NOMO-1 treated with dmso at 0.1 percent for 144 hours (cell line): ENCODE measurements around the gene PSMA4.
"Not testable (repeated sequence)": the region's sequence is repeated elsewhere in the genome, so short reads cannot be mapped to it uniquely, and the experiment has no call there.

Experiments used
- DNase-seq: peaks from one replicate; lab custom pipeline; 2025; ENCODE audit not compliant: unreplicated experiment; lab: John Stamatoyannopoulos, UW

The PSMA4 gene

GRCh38 chr15:78550815-78551214 is 10.6 kb downstream of the PSMA4 start:
- no peak for DNase-seq

GRCh38 chr15:78551902-78552301 is 11.7 kb downstream of the PSMA4 start:
- DNase-seq = no peak

- no peak for DNase-seq
Measured at GRCh38 chr15:78552597-78552996, 12.4 kb downstream of the PSMA4 start.

- not testable (repeated sequence) for DNase-seq
Measured at GRCh38 chr15:78560201-78560600, 20.0 kb downstream of the PSMA4 start.

GRCh38 chr15:78561490-78561889 is 21.2 kb downstream of the PSMA4 start:
- no peak for DNase-seq

GRCh38 chr15:78563092-78563491 is 22.8 kb downstream of the PSMA4 start:
- DNase-seq = no peak

- DNase-seq = no peak
Measured at GRCh38 chr15:78564743-78565096, 24.5 kb downstream of the PSMA4 start.

- peak; percentile 43 for DNase-seq
Measured at GRCh38 chr15:78565097-78565950, 25.1 kb downstream of the PSMA4 start, which contains the start of gene CHRNA5. Gene CHRNA5, plus strand, starts transcription at chr15:78565520. Its CDS starts 200 bp downstream, at chr15:78565720.

GRCh38 chr15:78565951-78566774 is 25.9 kb downstream of the PSMA4 start:
- no peak for DNase-seq

- no peak for DNase-seq
Measured at GRCh38 chr15:78567531-78567930, 27.3 kb downstream of the PSMA4 start.

- no peak for DNase-seq
Measured at GRCh38 chr15:78570710-78571109, 30.5 kb downstream of the PSMA4 start.

GRCh38 chr15:78571382-78571781 is 31.1 kb downstream of the PSMA4 start:
- DNase-seq = no peak

GRCh38 chr15:78573416-78573815 is 33.2 kb downstream of the PSMA4 start:
- DNase-seq = no peak

GRCh38 chr15:78574944-78575343 is 34.7 kb downstream of the PSMA4 start:
- DNase-seq = no peak

- DNase-seq = no peak
Measured at GRCh38 chr15:78597583-78597982, 57.3 kb downstream of the PSMA4 start.

- DNase-seq = no peak
Measured at GRCh38 chr15:78598348-78598747, 58.1 kb downstream of the PSMA4 start.

GRCh38 chr15:78599189-78599588 is 58.9 kb downstream of the PSMA4 start:
- no peak for DNase-seq
